K562 (cell line): ENCODE data around the gene SPTBN4. TPM values are rescaled to one million over a fixed set of nuclear protein-coding genes. Genes with fewer than 3 reads are reported as not detected.
A peak's percentile ranks its signal among the peaks of the same experiment; 100 is the strongest.

Experiments used
- AFF1 ChIP-seq, 2 experiments: fragments of 450-650 bp; IDR thresholded peaks; 2 replicates each; pipeline ENCODE4 v1.6.1; 2018; ENCODE audit warnings: mild to moderate bottlenecking in 2 of 2, low read depth in 1 of 2; ENCODE audit not compliant: partially characterized antibody in 2 of 2
- CSDE1 ChIP-seq, 2 experiments: fragments of 450-650 bp; IDR thresholded peaks; 2 replicates each; pipeline ENCODE4 v1.6.1; 2016; ENCODE audit warnings: mild to moderate bottlenecking in 1 of 2
- ESRRB ChIP-seq: fragments of 250-450 bp; sonication (Bioruptor Pico); IDR thresholded peaks from 2 replicates; pipeline ENCODE4 v1.5.0; 2020; ENCODE audit warnings: mild to moderate bottlenecking, moderate library complexity, borderline replicate concordance
- PKNOX1 ChIP-seq: fragments of 450-650 bp; IDR thresholded peaks from 2 replicates; pipeline ENCODE4 v1.6.1; 2016
- POLR2G ChIP-seq: fragments of 200-400 bp; formaldehyde crosslinking; IDR thresholded peaks from 2 replicates; pipeline ENCODE4 v1.6.1; 2017; ENCODE audit warnings: low read depth, mild to moderate bottlenecking, antibody characterized with exemption, low read length, moderate library complexity
- RAD51 ChIP-seq: fragments of 450-650 bp; IDR thresholded peaks from 2 replicates; pipeline ENCODE4 v1.7.1; 2016; ENCODE audit warnings: low read depth, mild to moderate bottlenecking, borderline replicate concordance
- SETDB1 ChIP-seq: IDR thresholded peaks from one replicate; pipeline ENCODE4 v1.6.1; 2012; ENCODE audit warnings: low read length, control low read depth, inconsistent platforms
- ZBTB40 ChIP-seq, 2 experiments: fragments of 450-650 bp in 1 of 2; sonication (generic) in 1 of 2; formaldehyde crosslinking in 1 of 2; IDR thresholded peaks; 2 replicates each; pipeline versions ENCODE4 v1.7.1 to v1.9.0; 2016 to 2022; ENCODE audit warnings: inconsistent platforms in 1 of 2, mild to moderate bottlenecking in 1 of 2, missing genetic modification reagents in 1 of 2
- ZNF124 ChIP-seq: sonication (generic); formaldehyde crosslinking; IDR thresholded peaks from 2 replicates; pipeline ENCODE4 v1.8.1; 2022; ENCODE audit warnings: missing genetic modification reagents
- polyA plus RNA-seq, 8 experiments: library from polyadenylated mRNA; depleted of rRNA in 4 of 8; stranded (reverse) in 5 of 8; unstranded in 3 of 8; fragments of >200 nt; fragmentation: Nextera tagmentation in 2 of 8; fragmentation: Illumina TruSeq in 1 of 8; extraction: Ambion mirVana in 2 of 8; extraction: Trizol in 1 of 8; gene quantifications; 2 replicates each; pipeline versions ENCODE4 v1.2.1 to v1.2.3, GENCODE V29; 2011 to 2014; ENCODE audit warnings: inconsistent platforms in 1 of 8, missing spikeins in 1 of 8
- total RNA-seq, 7 experiments: library from RNA; depleted of rRNA in 6 of 7; stranded (reverse); fragments of >200 nt in 6 of 7; fragmentation: Illumina TruSeq in 2 of 7; extraction: Trizol in 2 of 7; gene quantifications; 2 replicates each; pipeline versions ENCODE4 v1.2.1 to v1.2.3, GENCODE V29; 2011 to 2021; ENCODE audit warnings: low replicate concordance in 1 of 7
- TF ChIP-seq, protein P1 (sequence below): sonication (generic); formaldehyde crosslinking; IDR thresholded peaks from 2 replicates; pipeline ENCODE4 v1.8.0; 2022; ENCODE audit warnings: missing genetic modification reagents, mild to moderate bottlenecking, moderate library complexity, borderline replicate concordance

SPTBN4 gene
- total and polyA plus RNA-seq, 9 of the 15 experiments (the other 6 are each of a cell fraction or from before 2014, with no cell fraction given): 0.01 to 1.5 (median 0.86) TPM

DNA sequence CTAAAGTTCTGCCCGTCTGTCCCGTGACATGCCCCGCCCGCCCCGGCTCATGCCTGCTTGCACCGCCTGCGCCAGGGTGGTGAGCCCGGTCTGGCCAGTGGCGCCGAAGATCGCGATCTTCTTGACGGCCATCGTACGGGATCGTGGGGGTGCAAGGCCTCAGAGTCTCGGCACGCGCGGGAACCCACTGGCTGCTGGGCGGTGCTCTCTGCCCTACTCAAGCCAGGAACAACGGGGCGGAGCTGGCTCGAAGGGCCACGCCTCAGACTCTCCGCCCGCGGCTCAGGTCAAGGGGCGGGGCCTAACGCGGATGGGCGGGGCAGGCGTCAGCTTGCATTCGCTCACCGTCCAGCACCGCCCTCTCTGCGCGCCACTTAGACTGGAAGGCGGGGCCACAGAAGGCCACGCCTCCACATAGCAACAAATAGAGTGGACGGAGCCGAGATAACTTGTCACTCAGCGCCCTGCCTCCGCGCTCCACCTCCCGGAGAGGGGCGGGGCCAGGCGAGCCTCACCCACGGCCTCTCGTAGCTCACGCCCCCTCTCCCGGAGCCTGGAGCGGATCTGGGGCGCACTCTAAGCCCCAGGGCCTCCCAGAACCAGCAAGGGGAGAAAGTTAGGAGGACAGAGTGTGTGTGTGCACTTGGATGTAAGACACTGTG is 1.1 kb upstream of the SPTBN4 start, which contains the start of gene BLVRB (continued):
- peak; percentile 97 for TF ChIP-seq PKNOX1
- TF ChIP-seq SETDB1: no peak
- TF ChIP-seq CSDE1 (IDR thresholded peaks at IDR 0.05): no peak
- TF ChIP-seq RAD51: no peak
- TF ChIP-seq POLR2G: peak; percentile 99
- TF ChIP-seq AFF1 (IDR thresholded peaks at IDR 0.05; ENCODE audit: low read depth in 1 of 2, partially characterized antibody in 2 of 2): no peak
- TF ChIP-seq ZBTB40 (IDR thresholded peaks at IDR 0.05): no peak
- TF ChIP-seq ZBTB40 (CRISPR knock-in tag; IDR thresholded peaks at IDR 0.05): no peak
- TF ChIP-seq, protein P1, sequence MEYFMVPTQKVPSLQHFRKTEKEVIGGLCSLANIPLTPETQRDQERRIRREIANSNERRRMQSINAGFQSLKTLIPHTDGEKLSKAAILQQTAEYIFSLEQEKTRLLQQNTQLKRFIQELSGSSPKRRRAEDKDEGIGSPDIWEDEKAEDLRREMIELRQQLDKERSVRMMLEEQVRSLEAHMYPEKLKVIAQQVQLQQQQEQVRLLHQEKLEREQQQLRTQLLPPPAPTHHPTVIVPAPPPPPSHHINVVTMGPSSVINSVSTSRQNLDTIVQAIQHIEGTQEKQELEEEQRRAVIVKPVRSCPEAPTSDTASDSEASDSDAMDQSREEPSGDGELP (CRISPR knock-in tag): peak; percentile 53; the same call in 1 of the 2 replicates
- TF ChIP-seq ESRRB (CRISPR knock-in tag): no peak
- TF ChIP-seq ZNF124 (CRISPR knock-in tag): no peak
